GM12872 (cell line): ENCODE data around the gene NFYA.

Experiments used
- CTCF ChIP-seq: IDR thresholded peaks from 3 replicates; pipeline ENCODE4 v1.5.1; 2011; ENCODE audit warnings: low read depth, mild to moderate bottlenecking, low read length, moderate library complexity; ENCODE audit not compliant: insufficient read depth

The NFYA gene

DNA sequence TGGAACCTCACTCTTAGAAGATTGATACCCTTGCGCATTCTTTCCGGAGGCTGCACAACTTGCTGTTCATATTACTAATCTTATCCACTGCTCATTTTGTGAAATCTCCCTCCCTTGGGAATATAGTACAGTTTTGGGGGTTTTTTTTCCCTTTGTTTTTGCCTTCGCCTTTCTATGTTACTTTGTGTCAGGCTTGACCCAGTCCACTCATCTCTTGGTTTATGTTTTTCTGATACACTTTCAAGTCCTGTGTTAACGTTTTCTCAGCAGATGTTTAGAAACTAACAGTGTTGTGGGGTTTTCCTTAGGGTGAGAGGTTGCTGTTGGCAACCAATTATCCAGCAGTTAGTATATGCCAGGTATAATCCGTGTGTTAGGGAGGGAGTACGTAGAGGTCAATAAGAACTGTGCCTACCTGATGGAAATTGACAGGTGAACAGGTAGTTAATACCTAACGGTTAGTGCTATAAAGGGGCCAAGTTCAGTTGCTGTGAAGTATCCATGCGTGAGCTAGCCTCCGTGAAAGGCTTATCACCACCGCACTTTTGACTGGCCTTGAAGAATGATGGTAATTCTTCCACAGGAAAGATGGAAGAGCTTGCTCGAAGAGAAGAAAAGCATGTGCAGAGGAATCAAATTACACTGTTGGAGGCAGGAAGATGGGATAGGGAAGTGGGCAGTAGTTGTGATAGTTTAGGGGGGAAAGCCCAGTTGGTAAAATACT, 1.4 kb downstream of the NFYA start:
- no peak for TF ChIP-seq CTCF

DNA sequence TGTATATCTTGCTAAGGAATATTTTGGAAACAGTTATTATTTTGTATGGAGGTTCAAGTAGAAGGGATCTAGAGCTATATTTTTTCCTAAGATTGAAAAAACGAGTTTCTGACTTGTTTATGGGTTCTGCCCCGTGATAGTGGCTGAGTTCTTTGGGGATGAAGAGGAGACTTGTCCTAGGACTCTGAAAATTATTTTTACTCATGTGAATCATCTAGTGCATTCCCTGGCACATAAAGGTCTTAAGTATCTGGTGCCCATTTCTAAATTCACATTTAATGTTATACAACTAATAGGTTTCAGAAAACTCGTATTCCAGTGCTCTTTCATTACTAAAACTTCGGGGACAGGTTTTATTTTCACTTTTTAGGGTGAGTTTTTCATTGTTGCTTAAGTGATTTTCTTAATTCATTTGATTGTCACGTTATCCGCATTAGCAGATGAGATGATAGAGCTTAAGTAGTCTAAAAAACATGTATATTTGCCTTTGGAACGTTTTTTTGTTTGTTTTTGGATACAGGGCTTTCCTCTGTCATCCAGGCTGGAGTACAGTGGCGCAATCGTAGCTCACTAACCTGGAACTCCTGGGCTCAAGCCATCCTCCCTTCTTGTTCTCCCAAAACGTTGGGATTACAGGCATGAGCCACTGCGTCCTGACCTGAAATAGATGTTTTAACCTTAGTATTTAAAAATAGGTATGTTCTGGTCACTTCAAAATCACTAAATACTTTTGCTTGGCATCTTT, 2.1 kb downstream of the NFYA start:
- TF ChIP-seq CTCF, result no peak

GRCh38 chr6:41075651-41076626, 3.2 kb downstream of the NFYA start:
- TF ChIP-seq CTCF, result no peak

DNA sequence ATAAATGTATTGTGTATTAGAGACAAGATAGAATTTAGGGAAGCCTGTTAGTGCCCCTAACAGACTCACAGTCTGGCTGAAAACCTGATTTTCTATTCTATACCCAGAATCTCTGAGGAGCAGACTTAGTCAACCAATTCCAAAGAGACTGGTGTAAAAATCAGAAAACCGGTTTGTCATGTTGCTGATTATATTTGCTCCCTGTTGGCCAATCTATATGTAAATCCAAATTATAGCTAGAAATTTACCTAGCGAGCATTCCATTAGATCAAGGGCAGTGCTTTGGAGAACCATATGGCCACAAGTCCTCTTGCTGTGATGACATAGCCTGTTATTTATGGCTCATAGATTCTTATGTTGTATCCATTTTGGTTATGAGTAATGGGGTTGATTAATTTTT, 4.8 kb downstream of the NFYA start:
- no peak for TF ChIP-seq CTCF

GRCh38 chr6:41078101-41078500, 5.3 kb downstream of the NFYA start:
- TF ChIP-seq CTCF, result no peak

GRCh38 chr6:41079080-41079479, 6.3 kb downstream of the NFYA start:
- no peak for TF ChIP-seq CTCF

DNA sequence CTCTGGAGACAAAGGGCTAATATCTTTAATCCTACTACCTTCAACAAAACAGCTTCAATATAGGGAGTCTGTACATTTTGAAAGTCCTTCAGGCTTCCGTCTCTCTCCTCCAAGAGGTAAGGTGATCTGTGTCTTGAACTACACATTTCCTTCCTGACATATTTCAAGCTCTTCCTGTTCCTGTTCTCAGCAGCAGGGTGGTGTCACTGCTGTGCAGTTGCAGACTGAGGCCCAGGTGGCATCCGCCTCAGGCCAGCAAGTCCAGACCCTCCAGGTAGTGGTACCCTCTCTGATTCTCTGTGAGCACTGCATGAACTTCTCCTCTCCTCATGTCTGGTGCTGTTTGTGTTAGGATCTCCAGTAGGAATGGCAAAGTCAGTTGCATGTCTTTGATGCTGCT, 7.8 kb downstream of the NFYA start:
- TF ChIP-seq CTCF, result no peak
